Epithelial cell of esophagus (primary cell): ENCODE results near the gene NKX2-2.

ENCODE experiments used
- DNase-seq: peaks from one replicate; pipeline ENCODE4 v3.0.0; 2010; ENCODE audit warnings: low read depth
- H3K4me3 ChIP-seq: 2 replicates; pipeline ENCODE4 v1.5.1; 2011; ENCODE audit warnings: mild to moderate bottlenecking, low read length, control low read depth
- TF ChIP-seq, protein P1 (sequence below): IDR thresholded peaks from 2 replicates; pipeline ENCODE4 v1.5.1; 2011; ENCODE audit warnings: low read depth, mild to moderate bottlenecking, low read length, control low read depth, inconsistent platforms; ENCODE audit not compliant: insufficient read depth; ENCODE audit errors: missing control alignments

Gene NKX2-2

DNA sequence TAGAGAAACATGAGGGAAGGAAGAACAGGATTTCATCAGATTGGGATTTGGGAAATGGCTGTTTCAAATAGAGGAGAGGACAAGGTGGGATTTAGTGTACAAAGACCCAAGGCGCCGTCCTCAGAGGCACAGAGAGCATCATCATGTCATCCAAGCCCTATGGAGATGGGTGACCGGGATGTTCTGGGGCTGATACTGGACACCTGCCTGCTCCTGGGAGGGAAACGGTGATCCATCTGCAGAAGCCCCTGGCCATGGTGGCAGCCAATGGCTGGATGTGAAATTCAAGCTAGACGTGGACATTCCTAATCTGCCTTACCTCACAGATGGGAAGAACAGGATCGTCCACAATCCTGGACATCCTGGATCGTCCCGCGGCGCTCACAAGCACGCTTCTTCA lies 12.7 kb downstream of the NKX2-2 start:
- H3K4me3 ChIP-seq = no peak overlapping the region
- TF ChIP-seq, protein P1, sequence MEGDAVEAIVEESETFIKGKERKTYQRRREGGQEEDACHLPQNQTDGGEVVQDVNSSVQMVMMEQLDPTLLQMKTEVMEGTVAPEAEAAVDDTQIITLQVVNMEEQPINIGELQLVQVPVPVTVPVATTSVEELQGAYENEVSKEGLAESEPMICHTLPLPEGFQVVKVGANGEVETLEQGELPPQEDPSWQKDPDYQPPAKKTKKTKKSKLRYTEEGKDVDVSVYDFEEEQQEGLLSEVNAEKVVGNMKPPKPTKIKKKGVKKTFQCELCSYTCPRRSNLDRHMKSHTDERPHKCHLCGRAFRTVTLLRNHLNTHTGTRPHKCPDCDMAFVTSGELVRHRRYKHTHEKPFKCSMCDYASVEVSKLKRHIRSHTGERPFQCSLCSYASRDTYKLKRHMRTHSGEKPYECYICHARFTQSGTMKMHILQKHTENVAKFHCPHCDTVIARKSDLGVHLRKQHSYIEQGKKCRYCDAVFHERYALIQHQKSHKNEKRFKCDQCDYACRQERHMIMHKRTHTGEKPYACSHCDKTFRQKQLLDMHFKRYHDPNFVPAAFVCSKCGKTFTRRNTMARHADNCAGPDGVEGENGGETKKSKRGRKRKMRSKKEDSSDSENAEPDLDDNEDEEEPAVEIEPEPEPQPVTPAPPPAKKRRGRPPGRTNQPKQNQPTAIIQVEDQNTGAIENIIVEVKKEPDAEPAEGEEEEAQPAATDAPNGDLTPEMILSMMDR = no peak
- DNase-seq = no peak

DNA sequence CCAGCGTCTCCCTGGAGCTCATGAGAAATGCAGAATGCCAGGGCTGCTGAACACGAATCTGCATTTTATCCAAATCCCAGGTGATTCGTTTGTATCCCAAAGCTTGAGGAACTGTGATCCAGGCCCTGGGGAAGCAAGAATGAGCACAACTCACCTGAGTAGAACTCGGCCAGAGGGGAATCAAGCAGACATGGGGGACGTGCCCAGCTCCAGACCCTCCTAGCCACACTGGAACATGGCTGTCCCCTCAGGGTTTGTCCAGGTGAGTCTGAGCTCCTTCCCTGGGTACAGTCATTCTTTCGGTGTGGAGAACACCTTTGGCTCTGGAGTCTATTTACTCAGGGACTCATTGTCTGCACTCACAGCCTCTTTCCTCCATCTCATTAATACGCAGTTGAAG lies 13.3 kb downstream of the NKX2-2 start:
- no peak for DNase-seq

DNA sequence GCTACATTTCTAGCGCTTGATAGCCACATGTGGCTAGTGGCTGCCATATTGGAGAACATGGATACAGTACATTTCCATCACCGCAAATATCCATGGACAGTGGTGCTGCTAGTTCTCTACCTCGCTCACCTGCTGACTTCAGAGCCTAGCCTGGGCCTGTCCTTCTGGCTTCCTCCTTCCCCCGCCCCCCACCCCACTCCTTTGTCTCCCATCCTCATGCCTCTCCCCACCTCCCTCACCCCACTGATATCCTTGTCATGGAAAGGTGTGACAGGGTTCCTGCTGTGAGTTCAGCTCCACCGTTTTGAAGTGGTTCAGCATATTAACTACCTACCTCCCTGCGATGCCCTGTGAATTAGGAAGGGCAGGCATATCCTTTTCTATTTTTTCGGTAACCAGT lies 14.2 kb downstream of the NKX2-2 start:
- no peak overlapping the region for H3K4me3 ChIP-seq
- no peak for DNase-seq
- TF ChIP-seq, protein P1 = no peak

More for the DNA sequence above, 13.3 kb downstream of the NKX2-2 start:
- no peak overlapping the region for H3K4me3 ChIP-seq
- TF ChIP-seq, protein P1 = no peak

DNA sequence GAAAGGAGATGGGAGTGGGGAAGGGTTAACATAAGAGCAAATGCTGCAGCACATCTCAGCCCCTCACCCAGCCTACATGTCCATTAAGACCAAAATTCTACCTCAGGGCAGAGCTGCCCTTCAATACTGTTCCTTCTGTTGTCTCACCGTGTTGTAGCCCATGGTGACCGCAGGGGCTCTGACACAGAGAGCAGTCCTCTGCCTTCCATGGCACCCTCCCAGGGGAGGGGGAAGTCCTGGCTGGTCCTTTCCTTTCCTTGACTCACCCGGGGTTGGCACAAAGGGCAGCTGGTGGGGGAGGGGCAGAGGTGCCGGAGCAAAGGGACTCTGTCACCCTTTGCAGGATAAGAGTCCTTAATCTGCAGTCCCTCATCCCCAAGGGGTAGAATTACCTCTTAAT lies 15.2 kb downstream of the NKX2-2 start:
- DNase-seq = no peak
- TF ChIP-seq, protein P1 = no peak

DNA sequence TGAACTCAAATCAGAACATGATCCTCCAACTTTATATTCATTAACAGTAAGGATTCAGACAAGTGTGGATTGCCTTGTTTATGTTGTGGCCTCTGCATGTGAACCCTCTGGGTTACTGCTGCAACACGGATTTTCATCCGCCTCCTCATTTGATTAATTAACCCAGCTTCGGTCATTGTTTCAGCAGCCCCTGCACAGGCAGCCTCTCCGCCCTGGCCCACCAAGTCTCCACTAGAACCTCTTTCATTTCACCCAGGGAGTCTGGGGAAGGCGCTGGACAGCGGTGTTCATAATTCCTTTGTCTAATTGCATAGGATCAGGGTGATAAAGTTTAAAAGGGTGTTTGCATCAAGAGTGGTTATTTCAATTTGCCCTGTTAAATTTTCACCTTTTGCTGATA lies 15.7 kb downstream of the NKX2-2 start:
- DNase-seq = no peak
- TF ChIP-seq, protein P1 = no peak
- H3K4me3 ChIP-seq = no peak overlapping the region

More for the DNA sequence above, 15.2 kb downstream of the NKX2-2 start:
- no peak overlapping the region for H3K4me3 ChIP-seq

DNA sequence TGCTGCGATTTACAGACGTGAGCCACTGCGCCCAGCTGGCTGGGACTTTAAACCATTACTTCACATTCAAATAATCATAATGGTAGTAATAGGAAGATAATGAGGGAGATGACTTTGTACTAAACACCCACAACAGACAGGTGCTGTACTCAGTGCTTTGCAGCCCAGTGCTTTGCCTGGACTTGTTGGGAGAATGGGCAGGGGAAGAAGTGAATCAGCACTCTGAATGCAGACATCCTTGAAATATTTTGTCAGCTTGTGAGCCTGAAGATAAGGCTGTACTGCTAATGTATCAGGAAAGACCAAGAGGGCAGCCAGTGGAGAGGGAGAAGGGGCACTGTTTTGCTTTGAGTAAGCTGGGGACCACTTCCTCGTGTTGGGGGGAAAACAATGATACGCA lies 17.4 kb downstream of the NKX2-2 start:
- no peak overlapping the region for H3K4me3 ChIP-seq
- TF ChIP-seq, protein P1 = no peak
- DNase-seq = peak; percentile 88

DNA sequence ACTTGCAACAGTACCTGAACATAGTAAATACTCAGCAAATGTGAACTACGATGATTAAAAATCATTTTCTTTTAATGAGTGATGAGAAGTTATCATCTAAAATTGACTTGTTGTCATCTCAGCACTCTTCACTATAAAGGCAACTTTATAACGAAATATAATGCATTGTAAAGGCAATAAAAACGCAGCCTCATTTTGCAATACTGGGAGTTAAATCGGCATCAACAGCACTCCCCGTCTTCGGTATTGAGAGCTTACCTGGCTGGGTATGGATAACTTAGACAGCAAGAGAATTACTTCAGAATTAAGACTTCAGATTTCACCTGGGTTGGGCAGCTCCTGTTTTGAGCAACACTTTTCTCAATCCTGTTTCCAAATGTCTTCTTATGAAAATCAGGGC lies 20.8 kb downstream of the NKX2-2 start:
- no peak overlapping the region for H3K4me3 ChIP-seq
- TF ChIP-seq, protein P1 = no peak
- no peak for DNase-seq
